GM12892 (cell line): ENCODE data around the gene SHOX.

Source experiments
- POLR2A ChIP-seq: IDR thresholded peaks from 2 replicates; pipeline ENCODE4 v1.6.1; 2011; ENCODE audit warnings: low read depth, low read length, control low read depth
- POLR2AphosphoS5 ChIP-seq: IDR thresholded peaks from 2 replicates; pipeline ENCODE4 v1.6.1; 2011; ENCODE audit warnings: low read depth, low read length, control low read depth
- TAF1 ChIP-seq: IDR thresholded peaks from 2 replicates; pipeline ENCODE4 v1.6.1; 2011; ENCODE audit warnings: low read depth, mild to moderate bottlenecking, control low read depth, low read length, borderline replicate concordance

DNA sequence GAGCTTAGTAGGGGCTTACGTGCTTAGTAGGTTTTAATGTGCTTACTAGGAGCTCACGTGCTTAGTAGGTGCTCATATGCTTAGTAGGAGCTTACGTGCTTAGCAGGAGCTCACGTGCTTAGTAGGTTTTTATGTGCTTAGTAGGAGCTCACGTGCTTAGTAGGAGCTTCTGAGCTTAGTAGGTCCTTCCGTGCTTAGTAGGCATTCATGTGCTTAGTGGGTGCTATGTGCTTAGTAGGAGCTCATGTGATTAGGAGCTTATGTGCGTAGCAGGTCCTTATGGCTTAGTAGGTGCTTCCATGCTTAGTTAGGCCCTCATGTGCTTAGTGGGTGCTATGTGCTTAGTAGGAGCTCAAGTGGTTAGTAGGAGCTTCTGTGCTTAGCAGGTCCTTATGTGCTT lies 59.4 kb downstream of the SHOX start:
- no peak for TF ChIP-seq POLR2AphosphoS5
- no peak for TF ChIP-seq POLR2A
- no peak for TF ChIP-seq TAF1
